Caco-2 (cell line): ENCODE data around the gene MEGF11. TPM values are rescaled to one million over a fixed set of nuclear protein-coding genes. Genes with fewer than 3 reads are reported as not detected.

Source experiments
- BruUV-seq: library from RNA; stranded (reverse); fragments of 400-500 nt; replicated peaks from 2 replicates; lab custom pipeline; 2021; lab: Mats Ljungman, UMichigan
- CTCF ChIA-PET: fragments of 300-600 bp; sonication (Branson Sonifier 250); formaldehyde crosslinking; loops from one replicate; lab custom pipeline; 2022; ENCODE audit warnings: antibody characterized with exemption; lab: Charles Lee
- POLR2A ChIA-PET: fragments of 300-600 bp; sonication (Branson Sonifier 250); formaldehyde crosslinking; loops from one replicate; lab custom pipeline; 2022; ENCODE audit warnings: antibody characterized with exemption; lab: Charles Lee
- DNase-seq, 2 experiments: peaks; one replicate each; pipeline versions ENCODE4 v3.0.0 to v3.0.0-alpha.2; 2020 to 2022
- H3K27me3 ChIP-seq: replicated peaks from 2 replicates; pipeline ENCODE4 v1.6.0; 2011; ENCODE audit warnings: low read length; ENCODE audit not compliant: control insufficient read depth, insufficient read depth
- H3K36me3 ChIP-seq: 2 replicates; pipeline ENCODE4 v1.5.1; 2011; ENCODE audit warnings: low read length; ENCODE audit not compliant: control insufficient read depth, insufficient read depth
- H3K4me1 ChIP-seq: fragments of 250-450 bp; sonication (Bioruptor Pico); 2 replicates; pipeline ENCODE4 v1.5.1; 2020; ENCODE audit warnings: mild to moderate bottlenecking
- H3K4me3 ChIP-seq: 2 replicates; pipeline ENCODE4 v1.5.1; 2011; ENCODE audit warnings: low read depth, mild to moderate bottlenecking, control low read depth, low read length
- H3K9me3 ChIP-seq: fragments of 250-450 bp; sonication (Bioruptor Pico); 2 replicates; pipeline ENCODE4 v1.5.1; 2020; ENCODE audit warnings: mild to moderate bottlenecking, moderate library complexity
- H3K27ac Mint-ChIP-seq: one replicate; pipeline ENCODE4 v1.8.0; 2022; ENCODE audit warnings: mixed read lengths; ENCODE audit not compliant: unreplicated experiment
- H3K27me3 Mint-ChIP-seq: one replicate; pipeline ENCODE4 v1.8.0; 2022; ENCODE audit warnings: mixed read lengths; ENCODE audit not compliant: insufficient read depth, unreplicated experiment
- H3K36me3 Mint-ChIP-seq: one replicate; pipeline ENCODE4 v1.8.0; 2022; ENCODE audit warnings: mild to moderate bottlenecking, mixed read lengths; ENCODE audit not compliant: insufficient read depth, unreplicated experiment
- H3K4me1 Mint-ChIP-seq: one replicate; pipeline ENCODE4 v1.8.0; 2022; ENCODE audit warnings: low read depth, mixed read lengths; ENCODE audit not compliant: unreplicated experiment
- H3K4me3 Mint-ChIP-seq: one replicate; pipeline ENCODE4 v1.8.0; 2022; ENCODE audit warnings: mild to moderate bottlenecking, moderate library complexity, mixed read lengths; ENCODE audit not compliant: unreplicated experiment
- H3K9me3 Mint-ChIP-seq: one replicate; pipeline ENCODE4 v1.8.0; 2022; ENCODE audit warnings: mixed read lengths; ENCODE audit not compliant: unreplicated experiment
- intact Hi-C: fragments of 100-400 bp; cut with micrococcal nuclease; formaldehyde crosslinking; loops from one replicate; pipeline ENCODE4 v1.10.0; 2022; ENCODE audit not compliant: unreplicated experiment
- total RNA-seq: library from RNA; stranded (reverse); gene quantifications from 2 replicates; pipeline ENCODE4 v1.2.3, GENCODE V29; 2022
- TF ChIP-seq, protein P1 (sequence below), 2 experiments: fragments of 200-600 bp in 1 of 2; IDR thresholded peaks; 1 replicate in 1 of 2; 2 replicates in 1 of 2; pipeline versions ENCODE4 v1.5.1 to v1.8.0; 2011 to 2022; ENCODE audit warnings: antibody characterized with exemption in 1 of 2, control low read depth in 1 of 2, inconsistent platforms in 1 of 2, low read depth in 1 of 2, low read length in 1 of 2, mild to moderate bottlenecking in 1 of 2, moderate library complexity in 1 of 2; ENCODE audit not compliant: insufficient read depth in 1 of 2, severe bottlenecking in 1 of 2, unreplicated experiment in 1 of 2

The MEGF11 gene
- total RNA-seq, 1 experiment from 2014 or later = 0.66 TPM

DNA sequence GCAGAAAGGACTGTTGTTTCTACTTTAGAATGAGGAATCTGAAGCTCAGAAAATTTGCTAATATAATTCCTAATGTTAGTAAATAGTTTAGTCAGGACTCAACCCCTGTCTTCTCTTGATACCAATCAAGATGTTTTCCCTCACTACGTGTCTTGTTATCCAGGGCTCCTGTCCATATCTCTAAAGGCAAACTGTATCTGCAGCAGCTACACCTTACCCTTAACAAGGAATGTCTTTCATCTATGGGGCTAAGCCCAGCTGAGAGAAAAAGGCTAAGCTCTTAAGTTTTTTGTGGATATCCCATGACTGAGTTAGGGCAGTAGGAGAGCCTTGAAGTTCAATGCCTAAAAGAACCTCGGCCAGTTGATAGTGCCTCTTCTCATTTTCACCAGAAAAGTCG lies 351.7 kb downstream of the MEGF11 start:
- peak overlapping the region; percentile 94 for H3K27ac Mint-ChIP-seq
- H3K4me1 ChIP-seq = peaks cover 73% of the 10 kb centered on the region
- POLR2A ChIA-PET = interaction anchor here (0.6 to 2.4 kb wide), 2 partner anchors 32 to 391 kb away, joined by 3 to 10 read pairs; partner anchors contain the start of genes DIS3L and RAB11A
- H3K9me3 ChIP-seq = no peaks in the 10 kb centered on the region
- H3K36me3 ChIP-seq = peaks cover 1% of the 10 kb centered on the region
- peaks cover 56% of the 10 kb centered on the region for H3K36me3 Mint-ChIP-seq
- no peak overlapping the region for H3K4me3 ChIP-seq
- DNase-seq = peak in 1 of 2 experiments; percentile 24
- no peaks in the 10 kb centered on the region for H3K9me3 Mint-ChIP-seq
- BruUV-seq = no TSS peak
- H3K27me3 ChIP-seq = no peaks in the 10 kb centered on the region
- TF ChIP-seq, protein P1, sequence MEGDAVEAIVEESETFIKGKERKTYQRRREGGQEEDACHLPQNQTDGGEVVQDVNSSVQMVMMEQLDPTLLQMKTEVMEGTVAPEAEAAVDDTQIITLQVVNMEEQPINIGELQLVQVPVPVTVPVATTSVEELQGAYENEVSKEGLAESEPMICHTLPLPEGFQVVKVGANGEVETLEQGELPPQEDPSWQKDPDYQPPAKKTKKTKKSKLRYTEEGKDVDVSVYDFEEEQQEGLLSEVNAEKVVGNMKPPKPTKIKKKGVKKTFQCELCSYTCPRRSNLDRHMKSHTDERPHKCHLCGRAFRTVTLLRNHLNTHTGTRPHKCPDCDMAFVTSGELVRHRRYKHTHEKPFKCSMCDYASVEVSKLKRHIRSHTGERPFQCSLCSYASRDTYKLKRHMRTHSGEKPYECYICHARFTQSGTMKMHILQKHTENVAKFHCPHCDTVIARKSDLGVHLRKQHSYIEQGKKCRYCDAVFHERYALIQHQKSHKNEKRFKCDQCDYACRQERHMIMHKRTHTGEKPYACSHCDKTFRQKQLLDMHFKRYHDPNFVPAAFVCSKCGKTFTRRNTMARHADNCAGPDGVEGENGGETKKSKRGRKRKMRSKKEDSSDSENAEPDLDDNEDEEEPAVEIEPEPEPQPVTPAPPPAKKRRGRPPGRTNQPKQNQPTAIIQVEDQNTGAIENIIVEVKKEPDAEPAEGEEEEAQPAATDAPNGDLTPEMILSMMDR (IDR thresholded peaks at IDR 0.05; ENCODE audit: insufficient read depth in 1 of 2, low read depth in 1 of 2, low read length in 1 of 2, severe bottlenecking in 1 of 2, unreplicated experiment in 1 of 2) = no peak
- peak overlapping the region; percentile 53 for H3K4me3 Mint-ChIP-seq
- intact Hi-C loops = loop anchor here (1.0 kb wide), 1 partner anchor 70 kb away; no protein-coding TSS in a partner anchor
- CTCF ChIA-PET = interaction anchor here (1.0 to 1.4 kb wide), 2 partner anchors 31 to 291 kb away, joined by 3 to 4 read pairs; partner anchors contain the start of gene INTS14
- peaks cover 50% of the 10 kb centered on the region for H3K4me1 Mint-ChIP-seq
- no peaks in the 10 kb centered on the region for H3K27me3 Mint-ChIP-seq

DNA sequence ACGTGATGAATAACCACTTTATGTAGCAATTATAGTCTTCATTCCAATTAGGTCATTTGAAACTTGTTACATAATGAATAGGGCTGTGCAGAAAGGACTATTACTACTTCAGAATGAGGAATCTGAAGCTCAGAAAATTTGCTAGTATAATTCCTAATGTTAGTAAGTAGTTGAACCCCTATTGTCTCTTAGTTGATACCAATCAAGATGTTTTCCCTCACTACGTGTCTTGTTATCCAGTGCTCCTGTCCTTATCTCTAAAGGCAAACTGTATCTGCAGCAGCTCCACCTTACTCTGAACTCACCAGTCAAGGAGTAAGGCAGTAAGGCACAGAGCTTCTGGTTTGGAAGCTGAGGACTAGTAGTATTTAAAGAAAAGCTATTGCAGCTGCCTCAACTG lies 352.2 kb downstream of the MEGF11 start:
- H3K27ac Mint-ChIP-seq = peak overlapping the region; percentile 94
- CTCF ChIA-PET = interaction anchor here (1.0 to 1.4 kb wide), 2 partner anchors 31 to 290 kb away, joined by 3 to 4 read pairs; partner anchors contain the start of gene INTS14
- H3K36me3 ChIP-seq = peaks cover 1% of the 10 kb centered on the region
- peaks cover 68% of the 10 kb centered on the region for H3K4me1 ChIP-seq
- no peak for DNase-seq
- H3K9me3 ChIP-seq = no peaks in the 10 kb centered on the region
- H3K36me3 Mint-ChIP-seq = peaks cover 56% of the 10 kb centered on the region
- H3K27me3 ChIP-seq = no peaks in the 10 kb centered on the region
- H3K9me3 Mint-ChIP-seq = no peaks in the 10 kb centered on the region
- POLR2A ChIA-PET = interaction anchor here (2.4 kb wide), 1 partner anchor 31 kb away, joined by 10 read pairs; the partner anchor contains the start of gene RAB11A
- intact Hi-C loops = no loop called here
- peaks cover 46% of the 10 kb centered on the region for H3K4me1 Mint-ChIP-seq
- TF ChIP-seq, protein P1 (IDR thresholded peaks at IDR 0.05; ENCODE audit: insufficient read depth in 1 of 2, low read depth in 1 of 2, low read length in 1 of 2, severe bottlenecking in 1 of 2, unreplicated experiment in 1 of 2) = no peak
- no peak overlapping the region for H3K4me3 ChIP-seq
- H3K27me3 Mint-ChIP-seq = no peaks in the 10 kb centered on the region
- peak overlapping the region; percentile 53 for H3K4me3 Mint-ChIP-seq
- no TSS peak for BruUV-seq

DNA sequence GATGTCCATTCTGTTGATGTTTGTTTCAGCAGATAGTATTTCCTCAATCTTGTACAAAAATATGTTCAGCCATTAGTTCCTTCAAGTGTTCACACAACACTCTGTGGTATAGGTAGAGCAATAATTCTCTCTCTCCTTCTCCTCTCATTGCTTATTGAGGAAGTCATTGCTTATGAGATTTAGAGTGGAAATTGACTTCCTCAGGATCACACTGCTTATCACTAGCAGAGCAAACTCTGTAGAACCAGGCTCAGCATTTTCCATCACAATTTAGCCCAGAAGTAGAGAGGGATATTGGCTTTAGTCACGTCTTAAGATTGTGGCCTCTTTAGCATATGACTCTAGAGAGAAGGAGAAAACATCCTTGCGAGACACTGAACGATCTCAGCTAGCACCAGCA lies 353.1 kb downstream of the MEGF11 start:
- Histone ChIP-seq H3K27me3 (no peaks in the 10 kb centered on the region), H3K4me1 (peaks cover 60% of the 10 kb centered on the region), H3K9me3 (no peaks in the 10 kb centered on the region), H3K4me3 (no peak overlapping the region), H3K36me3 (peaks cover 1% of the 10 kb centered on the region)
- TF ChIP-seq, protein P1 (IDR thresholded peaks at IDR 0.05; ENCODE audit: insufficient read depth in 1 of 2, low read depth in 1 of 2, low read length in 1 of 2, severe bottlenecking in 1 of 2, unreplicated experiment in 1 of 2) = no peak
- Mint-ChIP-seq H3K27ac (peak overlapping the region; percentile 60), H3K4me1 (peaks cover 38% of the 10 kb centered on the region), H3K27me3 (no peaks in the 10 kb centered on the region), H3K36me3 (peaks cover 57% of the 10 kb centered on the region), H3K9me3 (no peaks in the 10 kb centered on the region), H3K4me3 (no peak overlapping the region)
- DNase-seq = no peak
- intact Hi-C loops = no loop called here
- ChIA-PET CTCF (no interaction called here), POLR2A (no interaction called here)
- no TSS peak for BruUV-seq
